GM12864 (cell line): ENCODE measurements around the gene DHRS13.

ENCODE experiments used
- DNase-seq: peaks from one replicate; pipeline ENCODE4 v3.0.0-alpha.2; 2011; ENCODE audit warnings: low read depth
- H3K4me3 ChIP-seq: 2 replicates; pipeline ENCODE4 v1.5.1; 2011; ENCODE audit warnings: mild to moderate bottlenecking, low read depth, low read length, control low read depth
- TF ChIP-seq, protein P1 (sequence below): IDR thresholded peaks from 2 replicates; pipeline ENCODE4 v1.5.1; 2011; ENCODE audit warnings: low read depth, mild to moderate bottlenecking, moderate library complexity, low read length, control low read depth, inconsistent platforms; ENCODE audit errors: missing control alignments

Gene DHRS13

GRCh38 chr17:28875848-28876550, 26.9 kb downstream of the DHRS13 start:
- DNase-seq = no peak
- TF ChIP-seq, protein P1, sequence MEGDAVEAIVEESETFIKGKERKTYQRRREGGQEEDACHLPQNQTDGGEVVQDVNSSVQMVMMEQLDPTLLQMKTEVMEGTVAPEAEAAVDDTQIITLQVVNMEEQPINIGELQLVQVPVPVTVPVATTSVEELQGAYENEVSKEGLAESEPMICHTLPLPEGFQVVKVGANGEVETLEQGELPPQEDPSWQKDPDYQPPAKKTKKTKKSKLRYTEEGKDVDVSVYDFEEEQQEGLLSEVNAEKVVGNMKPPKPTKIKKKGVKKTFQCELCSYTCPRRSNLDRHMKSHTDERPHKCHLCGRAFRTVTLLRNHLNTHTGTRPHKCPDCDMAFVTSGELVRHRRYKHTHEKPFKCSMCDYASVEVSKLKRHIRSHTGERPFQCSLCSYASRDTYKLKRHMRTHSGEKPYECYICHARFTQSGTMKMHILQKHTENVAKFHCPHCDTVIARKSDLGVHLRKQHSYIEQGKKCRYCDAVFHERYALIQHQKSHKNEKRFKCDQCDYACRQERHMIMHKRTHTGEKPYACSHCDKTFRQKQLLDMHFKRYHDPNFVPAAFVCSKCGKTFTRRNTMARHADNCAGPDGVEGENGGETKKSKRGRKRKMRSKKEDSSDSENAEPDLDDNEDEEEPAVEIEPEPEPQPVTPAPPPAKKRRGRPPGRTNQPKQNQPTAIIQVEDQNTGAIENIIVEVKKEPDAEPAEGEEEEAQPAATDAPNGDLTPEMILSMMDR = no peak
- no peak overlapping the region for H3K4me3 ChIP-seq

DNA sequence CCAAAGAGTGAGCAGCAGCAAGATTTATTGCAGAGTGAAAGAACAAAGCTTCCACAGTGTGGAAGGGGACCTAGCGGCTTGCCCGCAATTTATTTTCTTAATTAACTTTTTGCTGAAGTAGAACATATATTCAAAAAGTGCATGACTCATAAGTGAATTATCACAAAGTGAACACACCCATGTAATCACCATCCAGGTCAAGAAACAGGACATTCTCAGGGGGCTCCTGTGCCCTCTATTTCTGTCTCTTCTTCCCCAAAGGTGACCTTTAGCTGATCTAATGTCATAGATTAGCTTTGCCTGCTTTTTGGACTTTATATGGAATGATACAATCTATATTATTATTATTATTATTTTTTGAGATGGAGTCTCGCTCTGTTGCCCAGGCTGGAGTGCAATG, 28.1 kb downstream of the DHRS13 start:
- DNase-seq = no peak
- H3K4me3 ChIP-seq = no peak overlapping the region
- TF ChIP-seq, protein P1 = no peak

GRCh38 chr17:28873839-28874238, 29.0 kb downstream of the DHRS13 start:
- no peak overlapping the region for H3K4me3 ChIP-seq
- DNase-seq = no peak
- TF ChIP-seq, protein P1 = no peak

DNA sequence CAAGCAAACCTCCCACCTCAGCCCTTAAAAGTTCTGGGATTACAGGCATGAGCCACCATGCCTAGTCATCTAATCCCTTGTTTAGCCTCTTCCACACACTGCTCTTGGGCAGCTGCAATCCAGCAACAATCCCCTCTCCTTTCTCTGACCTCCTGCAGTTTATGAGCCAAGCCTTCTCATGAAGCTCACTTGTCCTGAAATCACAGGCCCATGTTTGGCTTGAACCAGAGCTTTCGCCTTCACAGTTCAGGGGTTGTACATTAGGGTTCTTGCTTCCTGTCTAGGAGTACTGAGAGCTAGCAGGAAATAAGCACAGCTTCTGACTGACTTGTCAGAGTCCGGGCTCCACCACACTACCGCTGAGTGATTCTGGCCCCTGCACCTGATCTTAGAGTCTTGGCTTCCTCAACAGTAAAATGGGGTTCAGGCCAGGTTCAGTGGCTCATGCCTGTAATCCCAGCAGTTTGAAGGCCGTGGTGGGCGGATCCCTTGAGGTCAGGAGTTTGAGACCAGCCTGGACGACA, 31.8 kb downstream of the DHRS13 start:
- DNase-seq = peak; percentile 90
- TF ChIP-seq, protein P1 = no peak
- H3K4me3 ChIP-seq = no peak overlapping the region

GRCh38 chr17:28867276-28867675, 35.6 kb downstream of the DHRS13 start:
- no peak for DNase-seq
- no peak overlapping the region for H3K4me3 ChIP-seq
- TF ChIP-seq, protein P1 = no peak

GRCh38 chr17:28865946-28866752, 36.7 kb downstream of the DHRS13 start:
- TF ChIP-seq, protein P1 = no peak
- no peak for DNase-seq

More at GRCh38 chr17:28865946-28866752, 36.7 kb downstream of the DHRS13 start:
- H3K4me3 ChIP-seq = no peak overlapping the region
